Measurements from ENCODE around the gene MRPL20. TPM values are rescaled to one million over a fixed set of nuclear protein-coding genes. Genes with fewer than 3 reads are reported as not detected.
A peak's percentile ranks its signal among the peaks of the same experiment; 100 is the strongest.
"Not testable (repeated sequence)": the region's sequence is repeated elsewhere in the genome, so short reads cannot be mapped to it uniquely, and the experiment has no call there.

The MRPL20 gene
- 100 to 1,000 TPM; 103 to 107 TPM for total RNA-seq

DNA sequence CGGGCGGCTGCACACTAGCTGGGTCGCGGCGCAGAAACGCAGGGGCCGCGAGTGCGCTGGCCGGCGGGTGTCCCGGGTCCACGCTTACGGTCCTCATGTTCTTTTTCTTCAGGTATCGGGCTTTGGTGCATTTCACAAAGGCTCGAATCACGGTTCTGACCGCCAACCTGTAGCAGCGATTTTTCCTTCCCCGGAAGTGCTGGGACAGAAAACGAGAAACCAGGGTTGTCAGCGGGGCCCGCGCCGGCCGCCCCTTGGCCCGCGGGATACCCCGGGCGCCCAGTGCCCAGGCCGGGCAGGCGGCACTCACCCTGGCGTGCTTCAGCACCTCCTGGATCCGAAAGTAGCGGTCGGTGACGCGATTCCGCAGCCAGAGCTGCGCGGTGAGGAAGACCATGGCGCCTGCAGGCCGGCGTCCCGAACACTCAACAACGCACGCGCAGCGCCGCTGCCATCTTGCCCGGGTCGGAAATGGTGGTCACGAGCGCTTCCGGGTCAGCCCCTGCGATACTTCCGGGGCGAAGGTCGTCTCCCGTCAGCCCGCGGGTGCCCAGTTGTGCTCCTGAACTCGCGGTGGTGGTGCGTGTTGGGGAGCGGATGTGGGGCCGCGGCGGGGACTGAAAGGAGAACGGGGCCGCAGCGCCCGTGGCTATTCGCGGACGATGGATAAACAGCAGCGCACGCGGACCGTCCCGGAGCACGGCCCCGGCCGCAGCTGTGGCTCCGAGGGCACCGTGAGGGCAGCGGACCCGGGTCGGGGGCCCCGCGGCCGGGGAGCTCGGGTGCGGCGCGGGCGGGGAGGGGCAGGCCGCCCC lies at the start of gene MRPL20:
Gene MRPL20, minus strand, starts transcription at position 473 of the 815 bp plus-strand sequence. Its CDS starts 76 bp downstream, at position 397.
- Mint-ChIP-seq H3K4me3 (peak within 1 kb of the TSS; percentile 91), H3K27me3 (ENCODE audit: low read depth) (no peaks in the 10 kb centered on the region), H3K27ac (peak within 1 kb of the TSS; percentile 90), H3K4me1 (ENCODE audit: low read depth) (peaks cover 60% of the 10 kb centered on the region), H3K9me3 (no peaks in the 10 kb centered on the region), H3K36me3 (ENCODE audit: low read depth) (peaks cover 34% of the 10 kb centered on the region)
- CTCF ChIA-PET: interaction anchor here (0.8 kb wide), 1 partner anchor 35 kb away, joined by 3 read pairs; no protein-coding TSS in a partner anchor
- DNase-seq: peak; percentile 97
- intact Hi-C loops (cut with micrococcal nuclease): loop anchor here (1.0 kb wide), 3 partner anchors 8 to 98 kb away; partner anchors contain the start of genes AURKAIP1 and CCNL2

DNA sequence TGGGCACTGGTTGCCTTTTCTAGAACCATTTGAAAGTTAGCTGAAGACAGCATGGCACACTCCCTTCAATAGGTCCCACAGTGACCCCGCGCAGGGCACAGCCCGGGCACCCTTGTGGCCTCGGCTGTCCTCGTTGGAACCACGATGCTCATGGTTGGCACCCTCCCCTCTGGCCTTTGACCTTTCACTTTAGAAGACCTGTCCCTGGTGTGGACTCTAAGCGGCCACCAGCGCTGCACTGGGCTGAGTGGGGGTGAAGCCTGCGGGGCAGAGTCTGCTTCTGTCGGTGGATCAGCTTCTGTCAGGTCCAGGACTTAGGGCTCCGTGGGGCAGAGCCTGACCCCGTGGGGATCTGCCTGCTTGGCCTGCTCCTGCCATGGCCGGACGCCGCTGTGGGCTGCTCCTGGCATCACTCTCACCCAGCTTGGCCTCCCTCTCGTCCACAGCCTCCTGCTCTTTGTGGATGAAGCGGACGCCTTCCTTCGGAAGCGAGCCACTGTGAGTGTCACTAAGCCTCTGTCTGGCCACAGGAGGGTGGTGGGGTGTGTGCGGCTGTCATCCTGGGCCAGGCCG lies 49.7 kb upstream of the MRPL20 start:
- H3K4me1 Mint-ChIP-seq (ENCODE audit: low read depth); DNase-seq; H3K27me3 Mint-ChIP-seq (ENCODE audit: low read depth); intact Hi-C loops (cut with micrococcal nuclease); CTCF ChIA-PET; H3K27ac Mint-ChIP-seq; H3K9me3 Mint-ChIP-seq; H3K4me3 Mint-ChIP-seq; H3K36me3 Mint-ChIP-seq (ENCODE audit: low read depth): not testable (repeated sequence)

DNA sequence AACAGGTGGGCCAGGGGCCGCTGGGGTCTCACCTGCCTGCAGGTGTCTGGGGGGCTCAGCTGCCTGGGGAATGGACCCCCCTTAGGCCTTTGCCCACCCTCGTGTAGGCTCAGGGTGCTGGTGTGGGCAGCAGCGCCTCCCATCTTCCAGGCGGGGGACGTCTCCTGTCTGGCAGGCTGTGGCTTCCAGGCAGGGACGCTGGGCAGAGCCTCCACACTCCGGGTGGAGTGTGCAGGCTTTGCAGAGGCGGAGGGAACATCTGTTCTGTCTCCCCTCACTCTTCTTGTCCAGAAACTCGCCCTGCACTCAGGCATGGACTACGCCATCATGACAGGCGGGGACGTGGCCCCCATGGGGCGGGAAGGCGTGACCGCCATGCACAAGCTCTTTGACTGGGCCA lies 48.8 kb upstream of the MRPL20 start:
- H3K36me3 Mint-ChIP-seq (ENCODE audit: low read depth); H3K27ac Mint-ChIP-seq; DNase-seq; H3K27me3 Mint-ChIP-seq (ENCODE audit: low read depth); H3K4me1 Mint-ChIP-seq (ENCODE audit: low read depth); CTCF ChIA-PET; intact Hi-C loops (cut with micrococcal nuclease); H3K9me3 Mint-ChIP-seq; H3K4me3 Mint-ChIP-seq: not testable (repeated sequence)

DNA sequence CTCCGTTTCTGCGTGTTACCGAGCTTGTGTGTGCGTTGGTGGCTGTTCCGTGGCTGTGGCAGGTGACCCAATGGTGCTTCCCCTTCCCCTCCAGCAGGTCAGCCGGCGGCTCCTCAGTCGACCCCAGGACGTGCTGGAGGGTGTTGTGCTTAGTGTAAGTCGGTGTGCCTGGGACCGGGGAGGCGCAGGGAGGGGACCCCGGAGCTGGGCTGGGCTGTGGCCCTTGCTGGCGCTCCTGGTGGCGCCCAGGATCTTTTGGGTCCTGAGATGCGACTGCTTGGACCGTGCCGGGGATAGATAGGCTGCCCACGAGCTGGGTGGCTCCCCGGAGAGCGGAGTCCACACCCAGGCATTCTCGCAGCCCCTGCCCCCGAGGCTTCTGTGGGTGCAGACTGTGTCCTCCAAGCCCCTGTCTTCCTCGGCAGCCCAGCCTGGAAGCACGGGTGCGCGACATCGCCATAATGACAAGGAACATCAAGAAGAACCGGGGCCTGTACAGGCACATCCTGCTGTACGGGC lies 48.3 kb upstream of the MRPL20 start:
- H3K4me1 Mint-ChIP-seq (ENCODE audit: low read depth): no peaks in the 10 kb centered on the region
- no peak overlapping the region for H3K27ac Mint-ChIP-seq
- H3K36me3 Mint-ChIP-seq (ENCODE audit: low read depth): no peaks in the 10 kb centered on the region
- peaks cover 2% of the 10 kb centered on the region for H3K27me3 Mint-ChIP-seq (ENCODE audit: low read depth)
- intact Hi-C loops (cut with micrococcal nuclease): no loop called here
- H3K4me3 Mint-ChIP-seq: no peak overlapping the region
- CTCF ChIA-PET: interaction anchor here (0.6 kb wide), 1 partner anchor 98 kb away, joined by 3 read pairs; no protein-coding TSS in a partner anchor
- DNase-seq: no peak
- H3K9me3 Mint-ChIP-seq: no peaks in the 10 kb centered on the region

DNA sequence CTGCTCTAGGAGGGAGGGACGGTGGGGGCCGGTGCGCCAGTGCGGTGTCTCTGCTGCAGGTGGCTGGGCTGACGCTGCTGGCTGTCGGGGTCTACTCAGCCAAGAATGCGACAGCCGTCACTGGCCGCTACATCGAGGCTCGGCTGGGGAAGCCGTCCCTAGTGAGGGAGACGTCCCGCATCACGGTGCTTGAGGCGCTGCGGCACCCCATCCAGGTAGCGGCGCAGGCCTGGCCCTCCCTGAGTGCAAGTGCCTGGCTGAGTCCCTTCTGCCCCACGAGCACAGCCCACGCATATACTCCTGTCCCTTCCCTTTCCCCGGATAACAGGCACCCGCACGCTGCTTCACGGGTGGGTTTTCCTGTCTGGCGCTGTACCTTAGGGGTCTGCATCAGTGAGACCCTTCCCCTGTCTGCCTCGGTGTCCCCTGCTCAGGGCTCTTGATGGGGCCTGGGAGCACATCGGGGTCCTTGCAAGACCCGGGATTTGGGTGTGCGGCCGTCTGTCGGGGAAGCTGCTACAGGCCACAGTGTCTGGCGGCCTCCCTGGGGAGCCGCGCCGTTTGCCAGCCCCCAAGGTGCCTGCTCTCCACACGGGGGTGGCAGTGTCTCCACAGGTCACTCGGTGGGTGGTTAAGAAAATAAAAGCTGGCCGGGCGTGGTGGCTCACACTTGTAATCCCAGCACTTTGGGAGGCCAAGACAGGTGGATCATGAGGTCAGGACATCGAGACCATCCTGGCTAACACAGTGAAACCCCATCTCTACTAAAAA lies 47.4 kb upstream of the MRPL20 start:
- H3K4me3 Mint-ChIP-seq; H3K4me1 Mint-ChIP-seq (ENCODE audit: low read depth); H3K9me3 Mint-ChIP-seq; CTCF ChIA-PET; H3K36me3 Mint-ChIP-seq (ENCODE audit: low read depth); H3K27me3 Mint-ChIP-seq (ENCODE audit: low read depth); H3K27ac Mint-ChIP-seq; intact Hi-C loops (cut with micrococcal nuclease); DNase-seq: not testable (repeated sequence)

DNA sequence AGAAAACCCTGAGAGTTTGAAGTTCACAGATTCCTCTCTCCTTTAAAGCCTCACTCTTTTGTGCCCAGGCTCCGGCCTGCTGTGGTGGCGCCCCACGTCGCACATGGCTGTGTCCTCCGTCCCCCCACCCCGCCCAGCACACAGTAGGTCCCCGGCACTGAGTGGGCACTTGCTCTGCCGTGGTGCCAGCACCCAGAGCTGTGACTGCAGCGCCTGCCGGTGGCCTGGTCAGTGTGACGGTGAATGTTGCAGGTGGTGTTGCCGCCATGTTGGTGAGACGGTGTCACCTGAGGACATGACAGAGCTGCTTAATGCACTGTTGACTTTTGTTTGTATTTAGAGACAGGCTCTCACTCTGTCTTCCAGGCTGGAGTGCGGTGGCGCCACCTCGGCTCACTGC lies 45.8 kb upstream of the MRPL20 start:
- Mint-ChIP-seq H3K4me3 (no peak overlapping the region), H3K27me3 (ENCODE audit: low read depth) (no peaks in the 10 kb centered on the region), H3K36me3 (ENCODE audit: low read depth) (no peaks in the 10 kb centered on the region), H3K27ac (no peak overlapping the region), H3K4me1 (ENCODE audit: low read depth) (no peaks in the 10 kb centered on the region), H3K9me3 (no peaks in the 10 kb centered on the region)
- no peak for DNase-seq
- CTCF ChIA-PET: no interaction called here
- intact Hi-C loops (cut with micrococcal nuclease): no loop called here

DNA sequence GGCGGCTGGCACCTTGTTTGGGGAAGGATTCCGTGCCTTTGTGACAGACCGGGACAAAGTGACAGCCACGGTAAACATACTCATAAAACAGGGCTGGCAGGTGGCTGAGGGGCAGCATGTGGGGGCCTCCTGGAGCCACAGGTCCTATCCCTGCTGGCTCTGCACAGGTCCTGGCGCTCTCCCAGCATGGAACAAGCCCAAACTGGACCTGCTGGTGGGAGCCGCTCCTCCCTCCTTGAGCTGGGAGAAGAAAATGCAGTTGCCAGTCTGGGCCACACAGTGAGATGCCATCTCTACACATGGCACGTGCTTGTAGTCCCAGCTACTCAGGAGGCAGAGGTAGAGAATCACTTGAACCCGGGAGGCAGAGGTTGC lies 45.3 kb upstream of the MRPL20 start:
- DNase-seq; intact Hi-C loops (cut with micrococcal nuclease); H3K4me3 Mint-ChIP-seq; CTCF ChIA-PET; H3K27me3 Mint-ChIP-seq (ENCODE audit: low read depth); H3K4me1 Mint-ChIP-seq (ENCODE audit: low read depth); H3K9me3 Mint-ChIP-seq; H3K36me3 Mint-ChIP-seq (ENCODE audit: low read depth); H3K27ac Mint-ChIP-seq: not testable (repeated sequence)

DNA sequence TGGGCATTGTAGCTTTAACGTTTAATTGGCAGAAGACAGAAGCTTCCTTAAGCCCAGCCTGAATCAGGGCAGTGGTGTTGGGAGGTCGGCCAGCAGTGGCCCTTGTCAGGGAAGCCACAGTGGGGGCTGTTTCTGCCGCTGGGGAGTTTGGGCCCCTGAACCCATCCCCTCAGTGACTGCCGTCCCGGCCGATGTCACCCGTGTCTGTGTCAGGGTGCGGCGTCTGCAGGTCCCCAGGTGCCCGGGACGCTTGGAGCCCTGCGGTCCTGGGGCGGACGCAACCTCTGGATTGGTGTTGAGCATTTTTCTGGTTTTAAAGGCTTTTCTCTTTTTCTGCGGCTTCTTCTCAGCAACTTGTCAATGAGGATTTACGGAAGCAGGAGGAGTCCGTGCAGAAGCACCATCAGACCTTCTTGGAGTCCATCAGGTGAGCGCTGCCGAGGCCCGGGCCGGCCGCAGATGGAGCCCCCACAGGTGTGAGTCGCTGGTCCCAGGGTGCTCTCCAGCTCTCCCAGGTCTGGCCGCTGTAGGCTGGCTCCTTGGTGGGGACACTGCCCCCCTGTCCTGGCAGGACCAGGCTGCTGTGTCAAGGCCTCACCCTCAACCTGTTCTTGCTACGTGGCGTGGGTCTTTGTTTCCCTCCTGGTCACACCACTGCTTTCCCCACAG lies 44.7 kb upstream of the MRPL20 start:
- Mint-ChIP-seq H3K36me3 (ENCODE audit: low read depth) (no peaks in the 10 kb centered on the region), H3K27ac (no peak overlapping the region), H3K4me1 (ENCODE audit: low read depth) (no peaks in the 10 kb centered on the region), H3K9me3 (no peaks in the 10 kb centered on the region), H3K27me3 (ENCODE audit: low read depth) (no peaks in the 10 kb centered on the region), H3K4me3 (no peak overlapping the region)
- DNase-seq: no peak
- intact Hi-C loops (cut with micrococcal nuclease): no loop called here
- CTCF ChIA-PET: no interaction called here

DNA sequence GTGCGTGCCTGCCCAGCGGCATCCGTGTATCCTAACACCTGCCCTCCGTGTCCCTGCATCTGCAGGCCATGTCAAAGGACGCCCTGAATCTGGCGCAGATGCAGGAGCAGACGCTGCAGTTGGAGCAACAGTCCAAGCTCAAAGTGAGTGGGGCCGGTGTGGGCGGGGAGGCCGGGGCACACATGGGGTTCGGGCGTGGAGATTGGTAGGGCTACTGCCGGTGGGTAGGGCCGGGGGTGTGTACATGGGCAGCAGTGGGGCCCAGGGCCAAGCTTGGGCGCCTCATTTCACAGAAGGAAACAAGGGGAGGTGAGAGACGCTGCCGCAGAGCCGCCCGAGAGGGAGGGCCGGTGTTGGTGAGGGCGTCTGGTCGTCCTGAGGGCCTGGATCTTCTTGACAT lies 43.5 kb upstream of the MRPL20 start:
- H3K9me3 Mint-ChIP-seq; DNase-seq; H3K4me1 Mint-ChIP-seq (ENCODE audit: low read depth); CTCF ChIA-PET; H3K27me3 Mint-ChIP-seq (ENCODE audit: low read depth); H3K4me3 Mint-ChIP-seq; H3K36me3 Mint-ChIP-seq (ENCODE audit: low read depth); H3K27ac Mint-ChIP-seq; intact Hi-C loops (cut with micrococcal nuclease): not testable (repeated sequence)

DNA sequence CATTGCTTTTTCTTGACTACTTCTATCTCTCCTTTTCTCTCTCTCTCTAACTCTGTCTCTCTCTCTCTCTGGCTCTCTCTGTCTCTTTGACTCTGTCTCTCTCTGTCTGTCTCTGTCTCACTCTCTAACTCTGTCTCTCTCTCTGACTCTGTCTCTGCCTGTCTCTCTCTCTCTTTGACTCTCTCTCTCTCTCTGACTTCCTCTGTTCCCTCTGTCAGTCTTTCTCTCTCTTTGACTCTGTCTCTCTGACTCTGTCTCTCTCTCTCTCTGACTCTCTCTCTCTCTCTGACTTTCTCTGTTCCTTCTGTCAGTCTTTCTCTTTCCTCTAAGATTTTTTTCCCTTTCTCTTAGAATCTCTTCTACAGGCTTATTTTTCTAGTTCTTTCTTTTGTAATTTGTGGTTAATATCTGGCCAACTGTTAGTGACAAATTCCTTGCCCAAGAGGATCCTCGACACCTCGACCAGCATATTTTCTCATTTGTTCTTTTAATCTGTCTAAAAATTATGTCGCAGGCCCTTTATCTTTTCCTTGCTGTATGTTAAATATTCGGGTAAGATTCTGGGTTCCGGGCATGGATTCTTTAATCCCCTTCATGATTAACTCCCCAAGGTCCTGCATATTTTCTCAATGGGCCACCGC lies 42.1 kb upstream of the MRPL20 start, which contains the start of gene ATAD3C:
Gene ATAD3C, plus strand, starts transcription at position 591 of the 641 bp plus-strand sequence. CDS start 995 bp downstream, outside the sequence.
- intact Hi-C loops (cut with micrococcal nuclease): no loop called here
- no peak for DNase-seq
- Mint-ChIP-seq H3K27me3 (ENCODE audit: low read depth) (no peaks in the 10 kb centered on the region), H3K27ac (no peak within 1 kb of the TSS), H3K36me3 (ENCODE audit: low read depth) (no peaks in the 10 kb centered on the region), H3K4me1 (ENCODE audit: low read depth) (no peaks in the 10 kb centered on the region), H3K9me3 (no peaks in the 10 kb centered on the region), H3K4me3 (no peak within 1 kb of the TSS)
- CTCF ChIA-PET: interaction anchor here (1.1 kb wide), 1 partner anchor 15 kb away, joined by 3 read pairs; no protein-coding TSS in a partner anchor

DNA sequence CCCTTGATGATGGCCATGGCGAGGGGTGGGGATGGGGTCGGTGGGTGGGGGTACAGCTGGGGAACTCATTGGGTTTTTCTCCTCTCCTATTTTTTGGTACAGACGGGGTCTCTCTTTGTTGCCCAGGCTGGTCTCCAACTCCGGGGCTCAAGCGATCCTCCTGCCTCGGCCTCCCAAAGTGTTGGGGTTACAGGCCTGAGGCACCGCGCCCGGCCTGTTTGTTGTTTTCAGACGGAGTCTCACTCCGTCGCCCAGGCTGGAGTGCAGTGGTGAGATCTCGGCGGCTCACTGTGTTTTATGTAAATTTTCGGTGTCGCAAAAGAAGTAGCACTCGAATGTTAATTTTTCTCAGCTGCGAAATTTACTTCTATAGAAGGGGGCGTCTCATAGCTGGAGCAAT lies 39.5 kb upstream of the MRPL20 start:
- H3K27ac Mint-ChIP-seq; intact Hi-C loops (cut with micrococcal nuclease); DNase-seq; H3K4me1 Mint-ChIP-seq (ENCODE audit: low read depth); H3K4me3 Mint-ChIP-seq; H3K36me3 Mint-ChIP-seq (ENCODE audit: low read depth); H3K27me3 Mint-ChIP-seq (ENCODE audit: low read depth); H3K9me3 Mint-ChIP-seq; CTCF ChIA-PET: not testable (repeated sequence)
